Brain microvascular endothelial cell (primary cell): Measurements from ENCODE around the gene MYOG.

ENCODE experiments used
- DNase-seq: peaks from one replicate; pipeline ENCODE4 v3.0.0-alpha.2; 2020
- H3K27ac ChIP-seq: fragments of 250-450 bp; sonication (Bioruptor Pico); 2 replicates; pipeline ENCODE4 v1.5.1; 2020; ENCODE audit warnings: mild to moderate bottlenecking, moderate library complexity
- H3K27me3 ChIP-seq: fragments of 250-450 bp; sonication (Bioruptor Pico); replicated peaks from 2 replicates; pipeline ENCODE4 v1.5.1; 2020; ENCODE audit warnings: mild to moderate bottlenecking
- H3K36me3 ChIP-seq: fragments of 250-450 bp; sonication (Bioruptor Pico); replicated peaks from 2 replicates; pipeline ENCODE4 v1.5.1; 2020; ENCODE audit warnings: mild to moderate bottlenecking
- H3K4me3 ChIP-seq: 2 replicates; pipeline ENCODE4 v1.5.1; 2011; ENCODE audit warnings: low read depth, mild to moderate bottlenecking, control low read depth, low read length, moderate library complexity
- in situ Hi-C: cut with HindIII; loops from 2 replicates; pipeline ENCODE4 v1.10.0; 2017; ENCODE audit warnings: low sequenced_read_pairs, low pct_ligation_motif_present
- TF ChIP-seq, protein P1 (sequence below): IDR thresholded peaks from 2 replicates; pipeline ENCODE4 v1.5.1; 2011; ENCODE audit warnings: low read depth, mild to moderate bottlenecking, moderate library complexity, low read length, control low read depth, inconsistent platforms; ENCODE audit errors: missing control alignments

The MYOG gene

DNA sequence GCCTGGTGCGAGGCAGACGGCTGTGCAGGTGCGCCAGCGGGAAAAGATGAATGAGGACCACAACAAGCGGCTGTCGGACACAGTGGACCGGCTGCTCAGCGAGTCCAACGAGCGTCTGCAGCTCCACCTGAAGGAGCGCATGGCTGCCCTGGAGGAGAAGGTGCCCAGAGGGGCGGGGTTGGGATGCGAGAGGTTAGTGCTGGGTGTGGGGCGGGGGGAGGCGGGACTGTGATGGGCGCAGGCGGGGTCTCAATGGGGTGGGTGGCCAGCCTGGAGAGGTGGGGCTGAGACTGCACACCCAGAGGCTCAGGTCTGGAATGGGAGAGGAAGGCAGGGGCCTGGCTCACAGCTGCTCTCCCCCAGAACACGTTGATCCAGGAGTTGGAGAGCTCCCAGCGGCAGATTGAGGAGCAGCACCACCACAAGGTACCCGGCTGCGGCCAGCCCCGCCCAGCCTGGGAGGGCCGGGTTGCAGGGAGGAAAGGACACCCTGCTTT is 37.2 kb downstream of the MYOG start:
- DNase-seq = no peak
- in situ Hi-C loops = no loop called here
- TF ChIP-seq, protein P1, sequence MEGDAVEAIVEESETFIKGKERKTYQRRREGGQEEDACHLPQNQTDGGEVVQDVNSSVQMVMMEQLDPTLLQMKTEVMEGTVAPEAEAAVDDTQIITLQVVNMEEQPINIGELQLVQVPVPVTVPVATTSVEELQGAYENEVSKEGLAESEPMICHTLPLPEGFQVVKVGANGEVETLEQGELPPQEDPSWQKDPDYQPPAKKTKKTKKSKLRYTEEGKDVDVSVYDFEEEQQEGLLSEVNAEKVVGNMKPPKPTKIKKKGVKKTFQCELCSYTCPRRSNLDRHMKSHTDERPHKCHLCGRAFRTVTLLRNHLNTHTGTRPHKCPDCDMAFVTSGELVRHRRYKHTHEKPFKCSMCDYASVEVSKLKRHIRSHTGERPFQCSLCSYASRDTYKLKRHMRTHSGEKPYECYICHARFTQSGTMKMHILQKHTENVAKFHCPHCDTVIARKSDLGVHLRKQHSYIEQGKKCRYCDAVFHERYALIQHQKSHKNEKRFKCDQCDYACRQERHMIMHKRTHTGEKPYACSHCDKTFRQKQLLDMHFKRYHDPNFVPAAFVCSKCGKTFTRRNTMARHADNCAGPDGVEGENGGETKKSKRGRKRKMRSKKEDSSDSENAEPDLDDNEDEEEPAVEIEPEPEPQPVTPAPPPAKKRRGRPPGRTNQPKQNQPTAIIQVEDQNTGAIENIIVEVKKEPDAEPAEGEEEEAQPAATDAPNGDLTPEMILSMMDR = no peak
- Histone ChIP-seq H3K27me3 (peaks cover 4% of the 10 kb centered on the region), H3K27ac (no peak overlapping the region), H3K36me3 (no peaks in the 10 kb centered on the region), H3K4me3 (no peak overlapping the region)

DNA sequence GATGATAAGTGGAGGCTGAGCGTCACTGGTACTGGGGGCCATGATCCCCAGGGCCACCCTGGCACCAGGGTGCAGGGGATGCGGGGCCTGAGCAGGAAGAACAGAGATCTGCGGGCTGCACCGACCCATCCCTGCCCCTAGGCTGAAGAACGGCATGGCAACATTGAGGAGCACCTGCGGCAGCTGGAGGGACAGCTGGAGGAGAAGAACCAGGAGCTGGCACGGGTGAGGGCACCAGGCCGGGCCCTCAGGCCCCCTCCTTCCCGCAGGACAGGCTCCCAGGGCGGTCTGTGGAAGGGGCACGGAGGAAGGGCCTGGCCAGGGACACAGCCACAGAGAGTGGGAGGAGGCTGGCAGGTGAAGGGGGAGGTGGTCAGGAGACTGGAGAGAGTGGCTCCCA is 37.7 kb downstream of the MYOG start:
- DNase-seq = no peak
- in situ Hi-C loops = no loop called here
- no peaks in the 10 kb centered on the region for H3K36me3 ChIP-seq
- no peak overlapping the region for H3K4me3 ChIP-seq
- no peak overlapping the region for H3K27ac ChIP-seq
- TF ChIP-seq, protein P1 = no peak
- peaks cover 4% of the 10 kb centered on the region for H3K27me3 ChIP-seq

GRCh38 chr1:203046984-203047630 is 38.7 kb downstream of the MYOG start:
- no peak overlapping the region for H3K4me3 ChIP-seq
- in situ Hi-C loops = no loop called here
- H3K27ac ChIP-seq = no peak overlapping the region
- TF ChIP-seq, protein P1 = no peak
- DNase-seq = peak; percentile 70
- H3K27me3 ChIP-seq = peaks cover 2% of the 10 kb centered on the region
- H3K36me3 ChIP-seq = no peaks in the 10 kb centered on the region

DNA sequence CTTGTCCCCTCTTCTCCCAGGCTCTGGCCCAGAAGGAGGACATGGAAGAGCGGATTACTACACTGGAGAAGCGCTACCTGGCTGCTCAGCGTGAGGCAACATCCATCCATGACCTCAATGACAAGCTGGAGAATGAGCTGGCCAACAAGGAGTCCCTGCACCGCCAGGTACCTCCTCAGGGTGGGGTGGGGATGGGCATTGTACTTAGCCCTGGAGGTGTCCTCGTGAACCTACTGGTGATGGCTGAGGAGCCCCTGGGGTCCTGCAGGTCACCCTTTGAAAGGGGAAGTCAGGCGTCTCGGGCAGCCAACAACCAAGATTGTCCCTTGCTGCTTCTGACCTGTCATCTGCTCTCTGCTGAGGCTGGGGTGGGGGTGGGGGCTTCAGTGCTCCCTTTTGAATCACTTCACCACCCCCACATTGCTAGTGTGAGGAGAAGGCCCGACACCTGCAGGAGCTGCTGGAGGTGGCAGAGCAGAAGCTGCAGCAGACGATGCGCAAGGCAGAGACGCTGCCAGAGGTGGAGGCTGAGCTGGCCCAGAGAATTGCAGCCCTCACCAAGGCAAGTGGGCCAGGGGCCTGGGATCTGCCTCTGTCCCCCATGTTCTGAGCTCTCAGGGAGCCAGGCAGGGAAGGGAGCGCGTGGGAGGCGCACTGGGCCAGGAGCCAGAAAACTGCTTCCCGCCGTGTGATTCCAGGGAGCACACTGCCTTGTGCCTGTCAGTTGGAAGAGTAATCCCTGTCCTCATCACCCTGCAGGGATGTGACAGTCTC is 39.8 kb downstream of the MYOG start:
- no peak for DNase-seq
- Histone ChIP-seq H3K27ac (no peak overlapping the region), H3K4me3 (no peak overlapping the region), H3K27me3 (no peaks in the 10 kb centered on the region), H3K36me3 (no peaks in the 10 kb centered on the region)
- in situ Hi-C loops = no loop called here
- TF ChIP-seq, protein P1 = no peak

DNA sequence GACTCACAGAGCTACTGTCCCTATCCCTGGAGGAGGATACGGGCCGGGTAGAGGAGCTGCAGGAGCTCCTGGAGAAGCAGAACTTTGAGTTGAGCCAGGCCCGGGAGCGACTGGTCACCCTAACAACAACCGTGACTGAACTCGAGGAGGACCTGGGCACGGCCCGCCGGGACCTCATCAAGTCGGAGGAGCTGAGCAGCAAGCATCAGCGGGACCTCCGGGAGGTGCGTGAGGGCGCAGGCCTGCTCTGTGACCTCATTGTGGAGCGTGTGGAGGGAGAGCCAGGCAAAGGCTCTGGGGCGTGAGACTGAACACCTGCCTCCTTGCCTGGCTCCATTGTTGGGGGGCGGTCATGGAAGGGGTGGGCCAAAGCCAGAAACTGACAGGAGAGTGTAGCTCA is 40.5 kb downstream of the MYOG start:
- no peak overlapping the region for H3K4me3 ChIP-seq
- in situ Hi-C loops = no loop called here
- H3K27me3 ChIP-seq = no peaks in the 10 kb centered on the region
- H3K27ac ChIP-seq = no peak overlapping the region
- no peaks in the 10 kb centered on the region for H3K36me3 ChIP-seq
- no peak for DNase-seq
- TF ChIP-seq, protein P1 = no peak
